Activated effector memory CD4-positive, alpha-beta T cell treated with Interleukin-2 at 50 U/mL for 16 hours (primary cell): Measurements from ENCODE around the gene HIF3A.

Experiments used
- DNase-seq: peaks from one replicate; pipeline ENCODE4 v3.0.0-alpha.2; 2020

Gene HIF3A

GRCh38 chr19:46337487-46337886, 40.6 kb downstream of the HIF3A start:
- no peak for DNase-seq

- no peak for DNase-seq
Observed at GRCh38 chr19:46339446-46339845, 42.6 kb downstream of the HIF3A start.

- DNase-seq, result no peak
Observed at GRCh38 chr19:46340051-46340659, 43.3 kb downstream of the HIF3A start.

- DNase-seq, result no peak
Observed at GRCh38 chr19:46341937-46342336, 45.1 kb downstream of the HIF3A start.

- DNase-seq, result no peak
Observed at GRCh38 chr19:46344363-46344762, 47.5 kb downstream of the HIF3A start.

GRCh38 chr19:46345157-46345556, 48.3 kb downstream of the HIF3A start:
- DNase-seq, result no peak

- peak; percentile 80 for DNase-seq
Observed at GRCh38 chr19:46346821-46347571, 50.2 kb downstream of the HIF3A start, which contains the start of gene PPP5C. TSS of gene PPP5C (plus strand) at chr19:46347087. CDS start at chr19:46347097, 10 bp downstream.

- no peak for DNase-seq
Observed at GRCh38 chr19:46347572-46347883, 50.7 kb downstream of the HIF3A start.

- no peak for DNase-seq
Observed at GRCh38 chr19:46347985-46348384, 51.1 kb downstream of the HIF3A start.

- DNase-seq, result no peak
Observed at GRCh38 chr19:46349311-46349993, 52.6 kb downstream of the HIF3A start.

- no peak for DNase-seq
Observed at GRCh38 chr19:46350029-46350757, 53.4 kb downstream of the HIF3A start.

GRCh38 chr19:46350758-46351159, 53.9 kb downstream of the HIF3A start:
- peak; percentile 17 for DNase-seq

- DNase-seq, result no peak
Observed at GRCh38 chr19:46351241-46352041, 54.6 kb downstream of the HIF3A start.

GRCh38 chr19:46353730-46354528, 57.1 kb downstream of the HIF3A start:
- DNase-seq, result no peak

- DNase-seq, result no peak
Observed at GRCh38 chr19:46355234-46356148, 58.6 kb downstream of the HIF3A start.

- DNase-seq, result no peak
Observed at GRCh38 chr19:46356149-46357055, 59.6 kb downstream of the HIF3A start.

GRCh38 chr19:46357846-46358583, 61.2 kb downstream of the HIF3A start:
- DNase-seq, result no peak

- DNase-seq, result no peak
Observed at GRCh38 chr19:46361915-46362314, 65.1 kb downstream of the HIF3A start.

- DNase-seq, result no peak
Observed at GRCh38 chr19:46364359-46364758, 67.5 kb downstream of the HIF3A start.
